H1 (cell line): ENCODE results near the gene APMAP. TPM values are rescaled to one million over a fixed set of nuclear protein-coding genes. Genes with fewer than 3 reads are reported as not detected.

Experiments
- CTCF ChIA-PET: fragments of 300-600 bp; sonication (Branson Sonifier 250); formaldehyde crosslinking; loops from one replicate; lab custom pipeline; 2021; ENCODE audit not compliant: partially characterized antibody; lab: Charles Lee
- POLR2A ChIA-PET: fragments of 300-600 bp; sonication (Branson Sonifier 250); formaldehyde crosslinking; loops from one replicate; lab custom pipeline; 2021; ENCODE audit warnings: inconsistent platforms; ENCODE audit not compliant: partially characterized antibody; lab: Charles Lee
- DNase-seq, 2 experiments: peaks; one replicate each; pipeline versions ENCODE4 v3.0.0 to v3.0.0-alpha.2; 2010 to 2022; ENCODE audit warnings: low spot score in 2 of 2, low read depth in 1 of 2, mixed read lengths in 1 of 2
- FAIRE-seq: peaks from 2 replicates; lab custom pipeline; 2011; peaks lifted over from hg19 to GRCh38; lab: Jason Lieb, UNC
- H2AFZ ChIP-seq: 2 replicates; pipeline ENCODE4 v1.8.1; 2012; ENCODE audit warnings: low read length, inconsistent platforms
- H2AK5ac ChIP-seq: 2 replicates; pipeline ENCODE4 v1.6.1; 2013; ENCODE audit warnings: low read depth, low read length
- H2BK120ac ChIP-seq: replicated peaks from 2 replicates; pipeline ENCODE3; 2013; ENCODE audit warnings: low read depth, low read length, inconsistent platforms
- H2BK12ac ChIP-seq: 2 replicates; pipeline ENCODE4 v1.6.1; 2013; ENCODE audit warnings: low read depth, low read length
- H2BK15ac ChIP-seq: 2 replicates; pipeline ENCODE4 v1.6.1; 2013; ENCODE audit warnings: low read length
- H2BK20ac ChIP-seq: 2 replicates; pipeline ENCODE4 v1.6.1; 2013; ENCODE audit warnings: low read length
- H2BK5ac ChIP-seq: 2 replicates; pipeline ENCODE4 v1.6.1; 2013; ENCODE audit warnings: low read depth, low read length
- H3K14ac ChIP-seq: 2 replicates; pipeline ENCODE4 v1.6.1; 2013; ENCODE audit warnings: inconsistent platforms; ENCODE audit not compliant: insufficient read length
- H3K18ac ChIP-seq: 2 replicates; pipeline ENCODE4 v1.6.1; 2013; ENCODE audit warnings: low read length; ENCODE audit errors: extremely low read depth
- H3K23ac ChIP-seq: 2 replicates; pipeline ENCODE4 v1.6.1; 2013; ENCODE audit warnings: inconsistent platforms; ENCODE audit not compliant: insufficient read length
- H3K23me2 ChIP-seq: 2 replicates; pipeline ENCODE4 v1.6.1; 2013; ENCODE audit warnings: low read depth, low read length
- H3K27ac ChIP-seq: 2 replicates; pipeline ENCODE4 v1.6.1; 2011; ENCODE audit warnings: low read depth, low read length, inconsistent platforms
- H3K27me3 ChIP-seq, 4 experiments: replicated peaks in 1 of 4; 1 replicate in 1 of 4; 2 replicates in 3 of 4; pipeline versions ENCODE4 v1.6.1 to v1.8.1; 2011 to 2013; ENCODE audit warnings: low read length in 3 of 4, mild to moderate bottlenecking in 3 of 4, inconsistent platforms in 2 of 4, mixed read lengths in 2 of 4, moderate library complexity in 1 of 4; ENCODE audit not compliant: control insufficient read depth in 3 of 4, insufficient read depth in 3 of 4; ENCODE audit errors: extremely low read depth in 1 of 4
- H3K36me3 ChIP-seq, 4 experiments: 2 replicates each; pipeline versions ENCODE4 v1.6.1 to v1.8.1; 2011 to 2013; ENCODE audit warnings: mild to moderate bottlenecking in 4 of 4, low read length in 3 of 4, moderate library complexity in 2 of 4, control low read depth in 1 of 4, inconsistent platforms in 1 of 4; ENCODE audit not compliant: insufficient read depth in 4 of 4, control insufficient read depth in 2 of 4
- H3K4ac ChIP-seq: replicated peaks from 2 replicates; pipeline ENCODE3; 2013; ENCODE audit warnings: low read length, low read depth, mixed read lengths, inconsistent platforms; ENCODE audit not compliant: insufficient read length
- H3K4me1 ChIP-seq, 4 experiments: replicated peaks in 1 of 4; 1 replicate in 1 of 4; 2 replicates in 3 of 4; pipeline versions ENCODE4 v1.6.1 to v1.8.1; 2011 to 2013; ENCODE audit warnings: low read length in 3 of 4, inconsistent platforms in 2 of 4, mixed read lengths in 1 of 4; ENCODE audit not compliant: insufficient read depth in 4 of 4, control insufficient read depth in 3 of 4
- H3K4me2 ChIP-seq, 2 experiments: 2 replicates each; pipeline versions ENCODE4 v1.6.1 to v1.8.1; 2011 to 2013; ENCODE audit warnings: low read depth in 2 of 2, low read length in 2 of 2, control low read depth in 1 of 2, inconsistent platforms in 1 of 2, mild to moderate bottlenecking in 1 of 2; ENCODE audit not compliant: insufficient read depth in 1 of 2
- H3K4me3 ChIP-seq, 4 experiments: fragments of 200-600, 300-600 bp in 1 of 4; sonication (generic), shearing (Covaris generic), sonication (Bioruptor Twin) in 1 of 4; 2 replicates each; pipeline versions ENCODE4 v1.5.1 to v1.8.1; 2011 to 2016; ENCODE audit warnings: low read length in 4 of 4, low read depth in 3 of 4, control low read depth in 2 of 4, inconsistent platforms in 2 of 4, mild to moderate bottlenecking in 2 of 4, mixed read lengths in 1 of 4, moderate library complexity in 1 of 4; ENCODE audit not compliant: insufficient read depth in 2 of 4; ENCODE audit errors: extremely low read depth in 1 of 4
- H3K56ac ChIP-seq: replicated peaks from 2 replicates; pipeline ENCODE3; 2013; ENCODE audit warnings: low read depth, mild to moderate bottlenecking, mixed read lengths, low read length, inconsistent platforms; ENCODE audit not compliant: insufficient read length
- H3K79me1 ChIP-seq: 2 replicates; pipeline ENCODE4 v1.6.1; 2013; ENCODE audit warnings: low read depth, low read length, control low read depth
- H3K79me2 ChIP-seq, 2 experiments: 2 replicates each; pipeline versions ENCODE4 v1.6.1 to v1.8.1; 2012 to 2013; ENCODE audit warnings: low read length in 2 of 2, mild to moderate bottlenecking in 2 of 2, inconsistent platforms in 1 of 2; ENCODE audit not compliant: insufficient read depth in 2 of 2, control insufficient read depth in 1 of 2
- H3K9ac ChIP-seq, 4 experiments: replicated peaks in 1 of 4; 1 replicate in 1 of 4; 2 replicates in 3 of 4; pipeline versions ENCODE4 v1.6.1 to v1.8.1; 2011 to 2013; ENCODE audit warnings: low read depth in 3 of 4, low read length in 3 of 4, control low read depth in 2 of 4, mild to moderate bottlenecking in 2 of 4, moderate library complexity in 2 of 4, inconsistent platforms in 1 of 4; ENCODE audit errors: extremely low read depth in 1 of 4
- H3K9me3 ChIP-seq, 2 experiments: 2 replicates each; pipeline versions ENCODE4 v1.6.1 to v1.8.1; 2012 to 2013; ENCODE audit warnings: mild to moderate bottlenecking in 2 of 2, moderate library complexity in 2 of 2, control low read depth in 1 of 2, inconsistent platforms in 1 of 2, low read depth in 1 of 2, low read length in 1 of 2, mixed read lengths in 1 of 2; ENCODE audit not compliant: insufficient read depth in 2 of 2
- H4K20me1 ChIP-seq, 2 experiments: replicated peaks in 1 of 2; 2 replicates each; pipeline versions ENCODE3 to v1.8.1; 2011 to 2013; ENCODE audit warnings: inconsistent platforms in 2 of 2, low read length in 2 of 2, mild to moderate bottlenecking in 1 of 2; ENCODE audit not compliant: insufficient read depth in 2 of 2, control insufficient read depth in 1 of 2
- H4K5ac ChIP-seq: 2 replicates; pipeline ENCODE4 v1.6.1; 2013; ENCODE audit warnings: low read length, low read depth, mixed read lengths, inconsistent platforms; ENCODE audit not compliant: insufficient read length
- H4K8ac ChIP-seq: 2 replicates; pipeline ENCODE4 v1.8.0; 2013; ENCODE audit warnings: mild to moderate bottlenecking, moderate library complexity, low read length, inconsistent platforms; ENCODE audit not compliant: insufficient read depth; ENCODE audit errors: extremely low read depth
- H4K91ac ChIP-seq: replicated peaks from 2 replicates; pipeline ENCODE3; 2013; ENCODE audit warnings: low read length, mixed read lengths, inconsistent platforms; ENCODE audit not compliant: insufficient read length
- FOSL1 ChIP-seq: IDR thresholded peaks from 2 replicates; pipeline ENCODE4 v1.6.1; 2011; ENCODE audit warnings: mild to moderate bottlenecking, low read depth, low read length, moderate library complexity; ENCODE audit not compliant: insufficient read depth
- KDM1A ChIP-seq: fragments of 200-600, 300-600 bp; sonication (generic); IDR thresholded peaks from 2 replicates; pipeline ENCODE4 v1.7.1; 2016; ENCODE audit warnings: mild to moderate bottlenecking, low read length, borderline replicate concordance
- NANOG ChIP-seq: IDR thresholded peaks from 2 replicates; pipeline ENCODE4 v1.6.1; 2011; ENCODE audit warnings: low read length, low read depth, mild to moderate bottlenecking, inconsistent platforms; ENCODE audit not compliant: insufficient read depth, poor library complexity, severe bottlenecking
- RXRA ChIP-seq: IDR thresholded peaks from 2 replicates; pipeline ENCODE4 v1.6.1; 2011; ENCODE audit warnings: low read depth, mild to moderate bottlenecking, low read length, moderate library complexity; ENCODE audit not compliant: insufficient read depth
- SIRT6 ChIP-seq: IDR thresholded peaks from one replicate; pipeline ENCODE4 v1.7.1; 2012; ENCODE audit warnings: low read length, inconsistent platforms
- SP4 ChIP-seq: IDR thresholded peaks from 2 replicates; pipeline ENCODE4 v1.6.1; 2012; ENCODE audit warnings: low read length, inconsistent platforms
- SRF ChIP-seq: IDR thresholded peaks from 2 replicates; pipeline ENCODE4 v1.6.1; 2011; ENCODE audit warnings: mild to moderate bottlenecking, low read depth, low read length, moderate library complexity
- TAF7 ChIP-seq: optimal IDR thresholded peaks from 2 replicates; pipeline ENCODE3; 2011; ENCODE audit warnings: low read depth, mild to moderate bottlenecking, inconsistent platforms, low read length, moderate library complexity, borderline replicate concordance
- TBP ChIP-seq: IDR thresholded peaks from 2 replicates; pipeline ENCODE4 v1.6.1; 2011; ENCODE audit warnings: low read depth, low read length, improper control_type of control experiment
- TEAD4 ChIP-seq: IDR thresholded peaks from 2 replicates; pipeline ENCODE4 v1.6.1; 2012; ENCODE audit warnings: low read depth, low read length, inconsistent platforms, mixed read lengths
- WGBS, 2 experiments: shearing (Covaris generic) in 1 of 2; methylation state at CpG; one replicate each; pipeline versions ENCODE4 v1.1.6 to v1.1.7; 2013 to 2015; ENCODE audit warnings: low lambda C conversion rate in 2 of 2, mixed read lengths in 2 of 2, inconsistent platforms in 1 of 2, low coverage in 1 of 2, missing lambda C conversion rate in 1 of 2; ENCODE audit not compliant: insufficient replicate concordance in 2 of 2, insufficient coverage in 1 of 2, insufficient read length in 1 of 2; ENCODE audit errors: extremely low coverage in 1 of 2, missing lambda C conversion rate in 1 of 2; 5-methylcytosine and 5-hydroxymethylcytosine counted together
- polyA plus RNA-seq, 7 experiments: library from polyadenylated mRNA; depleted of rRNA in 3 of 7; stranded (reverse) in 5 of 7; unstranded in 2 of 7; fragments of >200 nt in 5 of 7; fragments of 200-250 nt in 2 of 7; gene quantifications; 1 replicate in 5 of 7; 2 replicates in 1 of 7; 4 replicates in 1 of 7; pipeline versions ENCODE4 v1.2.1 to v1.2.3, GENCODE V29; 2011 to 2013; ENCODE audit warnings: missing spikeins in 2 of 7, mixed read lengths in 2 of 7
- total RNA-seq: library from RNA; stranded (reverse); fragmentation: NEBNext Ultra II Directional; extraction: Animal tissue kit (Norgen Biotek cat#: 25700); gene quantifications from 2 replicates; pipeline ENCODE4 v1.2.1, GENCODE V29; 2021
- TF ChIP-seq, protein P1 (sequence below): IDR thresholded peaks from 2 replicates; pipeline ENCODE4 v1.6.1; 2011; ENCODE audit warnings: low read length, improper control_type of control experiment
- TF ChIP-seq, protein P2 (sequence below): IDR thresholded peaks from 2 replicates; pipeline ENCODE4 v1.6.1; 2012; ENCODE audit warnings: low read length, inconsistent platforms

Gene APMAP
- total and polyA plus RNA-seq, 2 of the 8 experiments (the other 6 are each of a cell fraction or from before 2014, with no cell fraction given): 31.3 to 66.0 TPM

DNA sequence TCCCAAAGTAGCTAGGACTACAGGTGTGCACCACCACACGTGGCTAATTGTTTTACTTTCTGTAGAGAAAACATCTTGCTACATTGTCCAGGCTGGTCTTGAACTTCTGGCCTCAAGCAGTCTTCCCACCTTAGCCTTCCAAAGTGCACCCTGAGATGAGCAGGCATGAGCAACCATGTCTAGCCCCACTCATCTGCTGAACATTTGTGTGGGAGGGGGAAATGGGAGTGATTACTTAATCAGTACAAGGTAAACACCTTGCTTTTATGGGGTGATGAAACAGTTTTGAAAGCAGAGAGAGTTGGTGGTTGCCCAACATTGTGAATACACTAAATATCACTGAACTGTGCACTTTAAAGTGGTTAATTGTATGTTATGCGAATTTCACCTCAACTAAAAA is 5.3 kb downstream of the APMAP start:
- Histone ChIP-seq H2BK20ac (no peak overlapping the region), H4K5ac (no peak overlapping the region), H3K23ac (no peak overlapping the region), H2AK5ac (no peak overlapping the region), H3K56ac (no peak overlapping the region), H4K8ac (no peak overlapping the region), H3K36me3 (peaks cover 0 to 3% (median 0%) of the 10 kb centered on the region in 4 experiments; a peak in 2 of 8 replicates), H3K4me3 (no peak overlapping the region), H3K79me1 (peaks cover 10% of the 10 kb centered on the region), H3K23me2 (no peaks in the 10 kb centered on the region; the same call in 1 of the 2 replicates), H3K27ac (no peak overlapping the region), H2BK120ac (no peak overlapping the region), H3K4ac (no peak overlapping the region), H3K79me2 (peaks cover 6 to 76% of the 10 kb centered on the region in 2 experiments), H3K27me3 (no peaks in the 10 kb centered on the region), H2BK12ac (no peak overlapping the region), H2BK5ac (no peak overlapping the region), H3K4me1 (peaks cover 0 to 7% (median 0%) of the 10 kb centered on the region in 4 experiments; a peak in 1 of 7 replicates), H3K18ac (no peak overlapping the region), H3K9ac (no peak overlapping the region), H3K14ac (no peak overlapping the region), H4K91ac (no peak overlapping the region), H4K20me1 (peaks cover 0 to 6% of the 10 kb centered on the region in 2 experiments), H3K9me3 (no peaks in the 10 kb centered on the region), H2BK15ac (no peak overlapping the region), H2AFZ (no peak overlapping the region), H3K4me2 (no peak overlapping the region)
- CTCF ChIA-PET: no interaction called here
- POLR2A ChIA-PET: no interaction called here
- TF ChIP-seq, protein P1, sequence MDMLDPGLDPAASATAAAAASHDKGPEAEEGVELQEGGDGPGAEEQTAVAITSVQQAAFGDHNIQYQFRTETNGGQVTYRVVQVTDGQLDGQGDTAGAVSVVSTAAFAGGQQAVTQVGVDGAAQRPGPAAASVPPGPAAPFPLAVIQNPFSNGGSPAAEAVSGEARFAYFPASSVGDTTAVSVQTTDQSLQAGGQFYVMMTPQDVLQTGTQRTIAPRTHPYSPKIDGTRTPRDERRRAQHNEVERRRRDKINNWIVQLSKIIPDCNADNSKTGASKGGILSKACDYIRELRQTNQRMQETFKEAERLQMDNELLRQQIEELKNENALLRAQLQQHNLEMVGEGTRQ: no peak
- TF ChIP-seq TAF7: no peak
- no peak for TF ChIP-seq NANOG
- TF ChIP-seq RXRA: no peak
- TF ChIP-seq KDM1A: no peak
- no peak for TF ChIP-seq SP4
- no peak for TF ChIP-seq TBP
- no peak for TF ChIP-seq FOSL1
- no peak for TF ChIP-seq SIRT6
- no peak for TF ChIP-seq TEAD4
- TF ChIP-seq SRF: no peak
- TF ChIP-seq, protein P2, sequence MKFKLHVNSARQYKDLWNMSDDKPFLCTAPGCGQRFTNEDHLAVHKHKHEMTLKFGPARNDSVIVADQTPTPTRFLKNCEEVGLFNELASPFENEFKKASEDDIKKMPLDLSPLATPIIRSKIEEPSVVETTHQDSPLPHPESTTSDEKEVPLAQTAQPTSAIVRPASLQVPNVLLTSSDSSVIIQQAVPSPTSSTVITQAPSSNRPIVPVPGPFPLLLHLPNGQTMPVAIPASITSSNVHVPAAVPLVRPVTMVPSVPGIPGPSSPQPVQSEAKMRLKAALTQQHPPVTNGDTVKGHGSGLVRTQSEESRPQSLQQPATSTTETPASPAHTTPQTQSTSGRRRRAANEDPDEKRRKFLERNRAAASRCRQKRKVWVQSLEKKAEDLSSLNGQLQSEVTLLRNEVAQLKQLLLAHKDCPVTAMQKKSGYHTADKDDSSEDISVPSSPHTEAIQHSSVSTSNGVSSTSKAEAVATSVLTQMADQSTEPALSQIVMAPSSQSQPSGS: no peak
- DNase-seq (no peak), FAIRE-seq (no peak)
- 92% methylated on average over 2 of the region's 2 CpGs; no CpG with 5 or more reads in 1 of the 2 experiments for WGBS, 2 experiments
